ENCODE measurements around the gene STRADA.

GRCh38 chr17:63718988-63719387, 22.6 kb downstream of the STRADA start:
- no peak for TF ChIP-seq POLR2A (IDR thresholded peaks at IDR 0.05)
- TF ChIP-seq CTCF (IDR thresholded peaks at IDR 0.05), result no peak
- TF ChIP-seq POLR2AphosphoS5 (IDR thresholded peaks at IDR 0.05), result no peak
